Duodenal mucosa (tissue), 2 donors: ENCODE measurements around the gene TEX12.
A peak's percentile ranks its signal among the peaks of the same experiment; 100 is the strongest.

Experiments
- H3K27ac ChIP-seq: one replicate; pipeline ENCODE4 v1.7.0; 2013; ENCODE audit warnings: low read depth, low read length
- H3K27me3 ChIP-seq, 2 donors: one replicate each; pipeline ENCODE4 v1.7.0; 2013; ENCODE audit warnings: low read length in 2 of 2, control low read depth in 1 of 2; ENCODE audit not compliant: insufficient read depth in 2 of 2, control insufficient read depth in 1 of 2
- H3K36me3 ChIP-seq, 2 donors: one replicate each; pipeline ENCODE4 v1.7.0; 2013; ENCODE audit warnings: low read length in 2 of 2, control low read depth in 1 of 2; ENCODE audit not compliant: insufficient read depth in 2 of 2, control insufficient read depth in 1 of 2
- H3K4me1 ChIP-seq, 2 donors: one replicate each; pipeline ENCODE4 v1.7.0; 2013; ENCODE audit warnings: low read length in 2 of 2, control low read depth in 1 of 2; ENCODE audit not compliant: insufficient read depth in 2 of 2, control insufficient read depth in 1 of 2
- H3K4me3 ChIP-seq, 2 donors: one replicate each; pipeline ENCODE4 v1.7.0; 2013; ENCODE audit warnings: low read length in 2 of 2, low read depth in 1 of 2
- H3K9ac ChIP-seq, 2 donors: one replicate each; pipeline ENCODE4 v1.7.0; 2013; ENCODE audit warnings: low read length in 2 of 2, low read depth in 1 of 2
- H3K9me3 ChIP-seq, 2 donors: one replicate each; pipeline ENCODE4 v1.7.0; 2013; ENCODE audit warnings: low read length in 2 of 2, control low read depth in 1 of 2; ENCODE audit not compliant: control insufficient read depth in 1 of 2

TEX12 gene

GRCh38 chr11:112163875-112164685 is 3.1 kb upstream of the TEX12 start, which contains the start of gene IL18:
IL18 (minus strand) TSS chr11:112164094; CDS start chr11:112155053, 9,041 bp downstream.
- Histone ChIP-seq H3K9ac (peak within 1 kb of the TSS; percentile 48 to 49), H3K4me1 (peaks cover 4 to 32% of the 10 kb centered on the region in 2 donors), H3K9me3 (no peaks in the 10 kb centered on the region), H3K36me3 (no peaks in the 10 kb centered on the region), H3K4me3 (peak within 1 kb of the TSS; percentile 63 to 64), H3K27ac (peak within 1 kb of the TSS; percentile 27), H3K27me3 (no peaks in the 10 kb centered on the region)

GRCh38 chr11:112165049-112165448 is 2.1 kb upstream of the TEX12 start:
- no peak overlapping the region for H3K27ac ChIP-seq
- H3K9ac ChIP-seq: no peak overlapping the region
- H3K4me3 ChIP-seq: no peak overlapping the region
- H3K4me1 ChIP-seq: peaks cover 4 to 32% of the 10 kb centered on the region in 2 donors
- H3K27me3 ChIP-seq: no peaks in the 10 kb centered on the region
- H3K36me3 ChIP-seq: no peaks in the 10 kb centered on the region
- H3K9me3 ChIP-seq: no peaks in the 10 kb centered on the region

- Histone ChIP-seq H3K9ac (no peak overlapping the region), H3K9me3 (no peaks in the 10 kb centered on the region), H3K36me3 (no peaks in the 10 kb centered on the region), H3K27me3 (no peaks in the 10 kb centered on the region), H3K27ac (no peak overlapping the region), H3K4me1 (peaks cover 4 to 31% of the 10 kb centered on the region in 2 donors), H3K4me3 (no peak overlapping the region)
Measured at GRCh38 chr11:112166562-112166961, 610 bp upstream of the TEX12 start.

- no peak overlapping the region for H3K4me3 ChIP-seq
- H3K9me3 ChIP-seq: no peaks in the 10 kb centered on the region
- H3K27ac ChIP-seq: no peak overlapping the region
- no peaks in the 10 kb centered on the region for H3K27me3 ChIP-seq
- no peaks in the 10 kb centered on the region for H3K36me3 ChIP-seq
- peaks cover 6 to 11% of the 10 kb centered on the region in 2 donors for H3K4me1 ChIP-seq
- H3K9ac ChIP-seq: no peak overlapping the region
Measured at GRCh38 chr11:112172362-112172994, 5.3 kb downstream of the TEX12 start.

- Histone ChIP-seq H3K27ac (no peak overlapping the region), H3K4me1 (peaks cover 6 to 11% of the 10 kb centered on the region in 2 donors), H3K9me3 (no peaks in the 10 kb centered on the region), H3K9ac (no peak overlapping the region), H3K36me3 (no peaks in the 10 kb centered on the region), H3K4me3 (no peak overlapping the region), H3K27me3 (no peaks in the 10 kb centered on the region)
Measured at GRCh38 chr11:112173152-112173551, 6.0 kb downstream of the TEX12 start.

- H3K4me1 ChIP-seq: peaks cover 6 to 11% of the 10 kb centered on the region in 2 donors
- no peaks in the 10 kb centered on the region for H3K27me3 ChIP-seq
- H3K36me3 ChIP-seq: no peaks in the 10 kb centered on the region
- no peaks in the 10 kb centered on the region for H3K9me3 ChIP-seq
- peak within 1 kb of the TSS; percentile 27 to 38 for H3K9ac ChIP-seq
- H3K4me3 ChIP-seq: peak within 1 kb of the TSS; percentile 57 to 64
- H3K27ac ChIP-seq: no peak within 1 kb of the TSS
Measured at GRCh38 chr11:112174789-112175598, 7.8 kb downstream of the TEX12 start, which contains the start of gene BCO2. BCO2 (plus strand) TSS chr11:112175512; CDS start chr11:112175602, 90 bp downstream.

- Histone ChIP-seq H3K9me3 (no peaks in the 10 kb centered on the region), H3K4me3 (peak overlapping the region; percentile 57 to 64), H3K4me1 (peaks cover 6 to 11% of the 10 kb centered on the region in 2 donors), H3K9ac (peak overlapping the region; percentile 27 to 38), H3K36me3 (no peaks in the 10 kb centered on the region), H3K27ac (no peak overlapping the region), H3K27me3 (no peaks in the 10 kb centered on the region)
Measured at GRCh38 chr11:112175599-112175952, 8.4 kb downstream of the TEX12 start.

- no peaks in the 10 kb centered on the region for H3K27me3 ChIP-seq
- no peaks in the 10 kb centered on the region for H3K9me3 ChIP-seq
- H3K27ac ChIP-seq: no peak overlapping the region
- H3K9ac ChIP-seq: no peak overlapping the region
- no peaks in the 10 kb centered on the region for H3K36me3 ChIP-seq
- no peak overlapping the region for H3K4me3 ChIP-seq
- peaks cover 6 to 11% of the 10 kb centered on the region in 2 donors for H3K4me1 ChIP-seq
Measured at GRCh38 chr11:112176077-112176476, 8.9 kb downstream of the TEX12 start.

GRCh38 chr11:112177589-112177988 is 10.4 kb downstream of the TEX12 start:
- H3K36me3 ChIP-seq: no peaks in the 10 kb centered on the region
- H3K27ac ChIP-seq: no peak overlapping the region
- H3K4me1 ChIP-seq: peaks cover 6 to 11% of the 10 kb centered on the region in 2 donors
- H3K4me3 ChIP-seq: no peak overlapping the region
- no peaks in the 10 kb centered on the region for H3K9me3 ChIP-seq
- H3K9ac ChIP-seq: no peak overlapping the region
- H3K27me3 ChIP-seq: no peaks in the 10 kb centered on the region
